GM19238 (cell line): ENCODE data around the gene GPC5.
"Not testable (repeated sequence)": the region's sequence is repeated elsewhere in the genome, so short reads cannot be mapped to it uniquely, and the experiment has no call there.

Experiments
- DNase-seq: peaks from one replicate; pipeline ENCODE4 v3.0.0; 2011; ENCODE audit warnings: low spot score; ENCODE audit not compliant: insufficient read length

GPC5 gene

DNA sequence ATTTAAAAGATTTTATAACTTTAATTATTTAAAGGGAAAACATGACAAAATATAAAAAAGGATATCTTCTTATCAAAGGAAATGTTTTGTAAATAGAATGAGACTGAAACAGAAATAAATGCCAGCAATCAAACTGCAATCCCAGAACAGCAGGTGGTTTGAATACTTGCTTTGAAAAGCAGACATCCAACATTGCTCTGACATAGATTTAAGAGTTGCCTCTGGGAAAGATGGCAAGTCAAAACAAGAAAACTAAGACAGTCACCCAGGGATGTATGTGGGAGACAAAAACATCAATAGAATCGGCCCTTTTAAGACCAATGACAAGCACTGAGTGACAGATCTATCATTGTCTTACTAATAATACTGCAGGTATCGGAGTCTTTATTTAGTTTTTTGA, 1038.5 kb downstream of the GPC5 start:
- DNase-seq = no peak

DNA sequence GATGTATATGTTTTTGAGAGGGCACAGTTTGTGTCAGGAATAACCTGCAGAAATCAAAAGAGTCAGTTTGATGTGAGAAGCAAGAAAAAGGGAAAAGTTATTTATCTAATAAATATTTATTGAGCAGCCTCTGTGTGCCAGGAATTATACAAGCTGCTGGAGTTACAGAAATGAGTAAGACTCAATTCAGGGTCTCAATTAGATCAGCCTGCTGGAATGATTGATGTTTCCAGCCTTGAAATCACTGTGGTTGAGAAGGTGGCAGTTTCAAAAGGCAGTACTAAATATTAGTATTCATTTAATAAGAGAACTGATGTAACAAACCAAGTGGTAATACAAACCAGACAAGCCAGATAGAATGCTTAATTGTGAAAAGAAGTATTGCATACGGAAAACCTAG, 1045.8 kb downstream of the GPC5 start:
- DNase-seq = no peak

DNA sequence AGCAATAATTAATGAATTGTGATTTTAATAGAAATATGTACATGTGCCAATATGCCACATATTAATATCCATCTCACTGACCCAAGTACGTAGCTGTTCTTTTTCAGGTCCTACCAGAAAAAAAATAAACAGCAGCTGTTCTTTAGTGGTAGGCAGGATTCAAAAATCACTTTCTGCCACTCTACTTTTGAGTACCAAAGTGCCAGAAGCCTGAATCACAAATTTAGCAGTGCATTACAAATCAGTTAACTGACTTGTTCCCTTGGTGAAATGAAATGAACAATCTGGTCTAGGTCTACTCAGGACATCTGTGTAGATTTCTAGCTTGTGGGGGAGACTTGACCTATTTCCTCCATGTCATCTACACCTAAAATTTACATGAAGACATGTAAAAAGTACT, 1052.6 kb downstream of the GPC5 start:
- DNase-seq = no peak

DNA sequence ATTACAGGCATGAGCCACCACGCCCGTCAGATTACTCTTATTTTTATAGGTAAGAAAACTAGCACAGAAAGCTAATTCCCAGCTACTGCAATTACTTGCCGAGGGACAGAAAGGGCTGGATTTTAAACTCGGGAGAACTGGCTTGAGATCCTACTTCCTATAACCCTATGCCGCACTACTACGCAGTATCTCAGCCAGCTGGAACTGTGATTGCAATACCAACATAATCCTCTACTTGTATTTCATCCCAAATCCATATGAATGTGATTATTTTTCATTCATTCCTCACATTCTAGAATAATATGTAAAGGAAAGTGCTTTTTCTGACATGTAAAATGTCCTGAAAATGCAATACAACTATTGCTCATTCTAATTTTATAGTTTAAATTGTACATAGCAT, 1054.4 kb downstream of the GPC5 start:
- no peak for DNase-seq

DNA sequence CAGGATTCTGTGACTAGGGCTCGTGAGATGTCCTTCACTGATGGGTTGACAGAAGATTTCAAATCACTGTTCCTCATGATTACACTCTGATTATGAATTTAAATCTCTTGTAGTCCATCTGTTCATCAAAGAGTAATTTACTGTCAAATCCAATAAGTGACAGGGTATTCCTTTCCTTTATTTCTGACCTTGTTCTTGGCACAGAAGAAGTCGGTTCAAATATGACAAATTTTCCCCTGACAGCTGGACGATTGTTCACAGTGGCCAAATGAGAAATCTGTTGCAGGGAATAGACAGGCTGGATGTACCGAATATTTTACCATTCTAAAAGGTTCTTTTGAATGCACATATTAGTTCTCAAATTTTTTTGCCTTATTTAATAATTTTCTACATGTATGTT, 1060.9 kb downstream of the GPC5 start:
- no peak for DNase-seq

DNA sequence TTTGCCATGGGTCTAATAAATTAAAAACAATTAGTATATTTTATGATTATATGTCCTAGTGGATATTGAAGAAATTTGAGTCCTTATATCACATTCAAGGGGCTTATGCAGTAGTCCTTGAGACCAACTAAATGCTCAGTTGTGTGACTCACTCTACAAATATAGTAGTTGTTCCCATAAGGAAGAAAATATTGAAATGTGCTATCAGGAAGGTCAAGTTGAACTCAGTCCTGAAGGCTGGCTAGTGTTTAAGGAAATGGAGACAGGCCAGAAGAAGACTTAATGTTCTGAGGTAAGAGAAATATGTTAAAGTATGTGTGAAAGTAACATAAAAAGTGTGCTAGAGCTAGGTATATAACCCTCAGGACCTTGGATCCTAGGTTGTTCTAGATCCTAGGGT, 1062.1 kb downstream of the GPC5 start:
- DNase-seq = no peak

DNA sequence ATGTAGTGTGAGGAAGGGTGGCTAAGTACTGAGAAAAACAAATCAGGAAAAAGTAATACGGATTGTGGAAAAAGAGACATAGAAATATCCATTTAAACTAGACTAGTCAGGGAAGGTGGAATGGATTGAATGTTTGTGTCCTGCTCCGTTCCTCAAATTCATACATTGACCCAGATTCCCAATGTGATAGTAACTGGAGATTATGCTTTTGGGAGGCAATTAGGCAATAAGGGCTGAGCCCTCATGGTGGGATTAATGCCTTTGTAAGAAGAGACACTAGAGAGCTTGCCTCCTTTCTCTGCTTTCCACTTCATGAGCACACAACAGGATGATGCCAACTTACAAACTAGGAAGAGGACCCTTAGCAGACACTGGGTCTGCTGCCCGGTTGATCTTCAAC, 1063.0 kb downstream of the GPC5 start:
- no peak for DNase-seq

DNA sequence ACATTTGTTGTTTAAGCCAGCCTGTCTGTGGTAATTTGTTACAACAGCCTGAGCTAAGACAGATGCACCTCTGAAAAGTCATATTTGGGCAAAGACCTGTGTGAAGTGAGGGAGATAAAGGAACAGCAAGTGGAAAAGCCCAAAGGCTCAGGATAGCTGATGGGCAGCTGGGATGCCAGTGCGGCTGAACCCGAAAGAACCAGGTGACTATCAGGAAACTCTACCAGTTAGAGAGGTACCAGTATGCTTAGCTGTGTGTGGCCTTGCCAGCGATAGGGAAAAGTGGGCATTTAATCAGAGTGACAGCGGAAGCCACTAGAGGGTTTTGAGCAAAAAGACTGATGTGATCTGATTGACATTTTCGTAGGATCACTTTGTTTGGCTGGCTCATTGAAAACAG, 1063.4 kb downstream of the GPC5 start:
- no peak for DNase-seq

DNA sequence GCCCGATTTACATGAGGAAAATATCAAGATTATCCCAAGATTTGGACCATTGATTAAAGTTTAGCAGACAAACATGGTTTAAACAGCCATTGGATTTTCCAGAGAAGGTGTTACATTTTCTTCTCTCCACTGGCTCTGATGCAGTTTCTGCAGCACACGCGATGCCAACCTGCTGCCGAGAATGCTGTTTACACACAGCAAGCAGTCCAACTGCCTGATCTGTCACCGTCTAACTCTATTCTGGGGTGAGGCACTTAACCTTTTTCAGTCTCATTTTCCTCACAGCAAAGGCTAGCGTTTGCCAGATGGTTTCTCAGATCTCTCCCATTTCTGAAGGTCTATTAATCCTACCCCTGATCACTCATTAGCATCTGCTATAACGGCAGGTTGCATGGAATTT, 1064.7 kb downstream of the GPC5 start:
- DNase-seq = no peak

DNA sequence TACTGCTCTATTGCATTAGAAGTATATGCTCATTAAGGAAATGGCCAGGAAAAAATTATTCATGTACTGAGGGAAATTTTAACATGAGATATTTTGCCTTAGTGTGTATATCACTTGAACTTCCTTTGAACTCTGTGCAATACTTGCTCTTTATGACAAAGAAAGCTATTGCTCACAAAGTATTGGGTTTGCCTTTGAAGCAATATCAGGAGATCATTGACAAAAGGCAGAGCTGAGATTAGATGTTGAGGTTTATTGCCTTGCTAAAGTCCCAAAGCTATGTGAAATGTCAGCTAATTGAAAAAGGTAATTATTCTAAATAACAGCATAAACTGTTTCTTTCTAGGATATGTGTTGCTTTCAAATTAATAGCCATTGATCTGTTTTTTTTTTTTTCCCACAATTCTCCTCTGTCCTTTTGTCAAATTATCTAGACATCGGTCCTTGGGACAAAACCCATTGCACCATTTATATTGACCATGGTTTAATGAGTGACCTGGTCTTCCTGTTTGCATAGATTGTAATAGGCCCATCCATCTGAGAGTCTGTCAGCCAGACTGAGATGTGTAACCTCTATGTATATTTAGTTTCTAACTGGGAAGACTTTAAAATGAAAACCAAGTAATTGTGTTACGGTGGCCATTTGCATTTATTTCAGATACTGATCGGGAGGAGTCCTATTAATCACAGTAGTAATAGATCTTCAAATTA, 1075.5 kb downstream of the GPC5 start:
- DNase-seq = no peak

DNA sequence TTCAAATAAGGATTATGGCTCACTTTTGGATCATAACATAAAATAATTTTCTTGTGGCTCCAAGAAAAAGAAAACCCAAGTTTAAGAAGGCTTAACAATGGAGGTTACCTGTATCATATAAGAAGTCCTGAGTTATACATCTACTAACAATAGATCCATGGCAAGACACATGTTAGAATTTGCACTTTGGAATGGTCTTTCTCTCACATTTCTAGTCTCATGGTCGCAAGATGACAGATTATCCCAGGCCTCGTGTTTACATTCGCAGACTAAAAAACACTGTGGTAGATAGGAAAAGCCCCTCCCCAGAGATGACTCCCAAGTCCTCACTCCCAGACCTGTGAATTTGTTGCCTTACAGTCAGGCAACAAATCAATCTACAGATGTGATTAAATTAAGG, 1082.0 kb downstream of the GPC5 start:
- DNase-seq = no peak

DNA sequence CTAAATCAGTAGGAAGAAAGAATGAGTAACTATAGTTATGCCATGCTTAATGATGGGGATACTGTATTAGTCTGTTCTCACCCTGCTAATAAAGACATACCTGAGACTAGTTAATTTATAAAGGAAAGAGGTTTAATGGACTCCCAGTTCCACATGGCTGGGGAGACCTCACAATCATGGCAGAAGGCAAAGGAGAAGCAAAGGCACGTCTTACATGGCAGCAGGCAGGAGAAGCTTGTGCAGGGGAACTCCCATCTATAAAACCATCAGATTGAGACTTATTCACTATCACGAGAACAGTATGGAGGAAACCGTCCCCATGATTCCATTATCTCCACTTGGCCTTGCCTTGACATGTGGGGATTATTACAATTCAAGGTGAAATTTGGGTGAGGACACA, 1084.4 kb downstream of the GPC5 start:
- DNase-seq = not testable (repeated sequence)

DNA sequence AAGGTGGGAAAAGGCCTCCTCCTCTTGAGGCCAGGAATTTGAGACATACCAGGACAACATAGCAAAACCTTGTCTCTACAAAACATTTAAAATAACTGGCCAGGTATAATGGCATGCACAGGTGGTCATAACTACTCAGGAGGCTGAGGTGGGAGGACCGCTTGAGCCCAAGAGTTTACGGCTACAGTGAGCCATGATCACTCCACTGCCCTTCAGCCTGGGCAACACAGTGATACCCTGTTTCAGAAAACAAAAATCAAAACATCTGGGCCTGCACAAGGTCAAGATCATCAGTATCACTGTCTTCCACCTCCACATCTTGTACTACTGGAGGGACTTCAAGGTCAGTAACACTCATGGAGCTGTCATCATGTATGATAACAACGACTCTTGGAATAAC, 1085.5 kb downstream of the GPC5 start:
- DNase-seq = no peak

DNA sequence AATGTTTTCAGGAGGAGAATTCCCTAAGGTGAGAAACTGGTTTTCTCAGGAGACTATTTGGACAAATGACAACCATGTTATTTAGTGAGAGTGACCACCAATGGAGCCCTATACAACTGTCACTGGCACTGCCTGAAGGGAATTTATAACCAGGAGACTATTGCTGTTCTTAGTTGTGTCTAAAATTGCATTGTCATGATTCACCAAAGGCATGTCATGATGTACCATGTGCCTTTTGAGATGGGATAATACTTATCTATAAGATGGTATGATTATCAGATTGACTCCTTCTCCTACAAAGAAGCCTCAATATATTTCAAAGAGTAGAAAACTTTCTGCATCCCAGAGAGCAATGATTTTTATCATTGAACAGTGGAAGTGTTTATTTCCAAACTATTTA, 1088.8 kb downstream of the GPC5 start:
- DNase-seq = no peak

DNA sequence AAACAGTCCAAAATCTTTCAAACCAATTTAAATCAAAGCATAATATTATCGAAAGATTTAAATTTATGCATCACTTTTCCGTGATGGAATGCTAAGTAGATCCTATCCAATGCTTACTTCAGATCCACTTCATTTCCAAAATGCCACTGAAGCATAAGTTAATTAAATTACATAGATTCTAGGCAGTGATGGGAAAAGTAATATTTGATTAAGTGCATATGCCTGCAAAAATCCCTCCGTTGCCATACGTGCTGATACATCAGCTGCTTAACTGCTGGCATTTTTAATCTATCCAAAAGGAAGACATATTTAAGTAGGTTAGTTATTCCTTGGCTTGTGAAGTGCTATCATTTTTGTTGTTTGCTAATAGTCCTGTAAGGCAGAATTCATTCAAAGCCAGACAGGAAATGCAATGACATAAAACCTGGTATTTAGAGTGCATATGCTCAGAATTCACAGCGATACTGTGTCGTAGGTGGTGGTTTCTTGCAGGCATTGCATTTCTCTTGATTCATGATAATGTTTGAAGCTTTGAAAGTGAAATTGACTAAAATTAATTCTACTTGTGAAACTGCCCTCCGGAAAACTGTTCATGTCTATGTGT, 1089.9 kb downstream of the GPC5 start:
- DNase-seq = no peak

DNA sequence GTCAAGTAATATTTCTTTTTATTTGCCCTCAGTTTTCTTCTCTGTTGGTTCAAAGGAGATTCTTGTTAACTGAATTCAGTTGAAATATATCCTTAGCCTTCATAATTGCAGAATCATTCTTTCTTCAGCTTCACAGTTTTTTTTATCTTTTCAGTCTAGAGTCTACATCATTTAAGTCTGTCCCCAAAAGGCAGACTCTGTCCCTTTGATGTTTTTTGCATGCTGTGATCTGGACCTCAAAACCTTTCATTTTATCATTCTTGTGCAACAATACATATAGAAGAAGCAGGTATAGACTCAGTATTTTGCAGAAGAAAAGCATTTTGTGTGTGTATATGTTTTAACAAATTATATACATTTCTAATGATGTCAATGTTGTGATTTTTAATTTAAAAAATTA, 1093.4 kb downstream of the GPC5 start:
- DNase-seq = no peak

DNA sequence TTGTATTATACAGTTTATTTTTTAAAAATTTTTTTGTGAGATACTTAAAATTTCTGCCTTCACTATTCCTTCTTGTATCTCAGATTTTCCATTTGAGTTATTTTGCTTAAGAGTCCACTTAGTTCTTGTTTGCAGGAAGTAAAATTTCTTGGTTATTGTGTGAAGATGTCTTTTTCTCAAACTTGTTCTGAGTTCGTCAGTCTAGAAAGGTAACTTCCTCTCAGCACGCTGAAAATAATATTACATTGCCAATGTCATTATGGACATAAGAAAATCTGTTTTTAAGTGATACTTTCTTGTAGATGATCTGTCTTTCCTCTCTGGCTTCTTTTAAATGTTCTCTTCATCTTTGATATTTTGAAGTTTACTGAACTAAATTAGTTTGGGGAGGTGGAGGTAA, 1096.5 kb downstream of the GPC5 start:
- no peak for DNase-seq

DNA sequence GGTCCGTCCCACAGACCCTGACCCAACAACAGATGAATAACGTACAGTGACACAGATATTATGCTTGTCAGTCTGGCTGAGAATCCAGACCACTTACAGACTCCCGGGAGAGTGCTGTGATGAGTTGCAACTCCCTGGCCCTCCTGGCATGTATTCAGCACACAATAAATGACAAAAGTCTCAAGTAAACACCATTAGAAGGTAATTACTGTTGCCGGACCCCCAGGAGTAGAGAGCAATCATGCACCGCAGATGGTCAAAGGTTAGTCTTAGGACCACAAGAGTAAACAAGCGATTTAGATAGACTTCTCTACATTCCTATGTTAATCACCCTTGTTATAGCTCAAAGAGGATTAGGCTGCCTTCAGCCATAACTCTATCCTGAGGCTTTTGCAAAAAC, 1101.8 kb downstream of the GPC5 start:
- DNase-seq = no peak

DNA sequence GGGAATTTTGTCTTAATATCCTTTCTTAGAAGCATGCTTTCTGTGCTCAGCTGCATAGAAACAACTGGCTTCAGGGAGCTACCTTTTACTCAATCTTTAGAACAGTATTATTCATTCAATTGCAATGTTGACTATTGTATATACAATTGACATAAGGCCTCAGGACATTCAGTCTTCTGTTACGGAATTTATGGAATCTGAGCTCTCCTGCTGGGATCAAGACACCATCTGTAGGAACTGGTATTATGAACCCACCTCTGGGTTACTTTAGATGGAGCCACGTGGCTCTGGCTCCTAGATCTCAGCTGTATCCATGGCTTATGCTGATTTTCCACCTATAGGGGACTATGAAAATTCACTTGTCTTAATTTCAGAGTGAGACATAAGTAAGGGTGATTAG, 1112.0 kb downstream of the GPC5 start:
- DNase-seq = no peak

DNA sequence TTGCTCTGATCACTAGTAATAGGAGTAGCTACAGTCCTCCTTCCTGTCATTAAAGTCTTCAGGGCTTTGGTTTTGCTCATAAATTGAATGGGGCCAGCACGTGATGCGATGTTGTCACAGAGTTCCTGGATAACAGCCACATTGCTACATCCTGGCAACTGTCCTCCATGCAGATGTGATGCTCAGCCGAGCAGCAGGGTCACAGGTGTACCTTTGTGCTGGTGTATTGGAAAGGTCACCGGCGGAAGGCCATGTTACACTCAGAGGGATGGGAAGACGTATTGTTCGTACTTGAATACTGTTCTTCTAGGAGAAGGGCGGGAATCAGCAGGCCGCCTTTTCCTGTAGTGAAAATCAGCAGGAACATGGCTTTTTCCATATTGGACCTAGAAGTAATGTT, 1114.4 kb downstream of the GPC5 start:
- DNase-seq = no peak

DNA sequence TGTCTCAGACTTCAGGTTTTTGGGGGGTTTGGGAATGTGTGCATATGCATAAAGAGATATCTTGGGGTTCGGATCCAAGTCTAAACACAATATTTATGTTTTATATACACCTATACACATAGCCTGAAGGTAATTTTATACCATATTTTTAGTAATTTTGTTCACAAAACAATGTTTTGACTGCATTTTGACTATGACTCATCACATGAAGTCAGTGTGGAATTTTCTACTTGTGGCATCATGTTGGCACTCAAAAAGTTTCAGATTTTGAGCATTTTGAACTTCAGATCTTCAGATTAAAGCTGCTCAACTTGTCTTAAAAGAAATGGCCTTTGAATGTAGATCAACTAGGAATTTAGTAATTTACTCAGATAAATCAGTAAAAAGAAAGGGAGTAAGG, 1115.3 kb downstream of the GPC5 start:
- no peak for DNase-seq

DNA sequence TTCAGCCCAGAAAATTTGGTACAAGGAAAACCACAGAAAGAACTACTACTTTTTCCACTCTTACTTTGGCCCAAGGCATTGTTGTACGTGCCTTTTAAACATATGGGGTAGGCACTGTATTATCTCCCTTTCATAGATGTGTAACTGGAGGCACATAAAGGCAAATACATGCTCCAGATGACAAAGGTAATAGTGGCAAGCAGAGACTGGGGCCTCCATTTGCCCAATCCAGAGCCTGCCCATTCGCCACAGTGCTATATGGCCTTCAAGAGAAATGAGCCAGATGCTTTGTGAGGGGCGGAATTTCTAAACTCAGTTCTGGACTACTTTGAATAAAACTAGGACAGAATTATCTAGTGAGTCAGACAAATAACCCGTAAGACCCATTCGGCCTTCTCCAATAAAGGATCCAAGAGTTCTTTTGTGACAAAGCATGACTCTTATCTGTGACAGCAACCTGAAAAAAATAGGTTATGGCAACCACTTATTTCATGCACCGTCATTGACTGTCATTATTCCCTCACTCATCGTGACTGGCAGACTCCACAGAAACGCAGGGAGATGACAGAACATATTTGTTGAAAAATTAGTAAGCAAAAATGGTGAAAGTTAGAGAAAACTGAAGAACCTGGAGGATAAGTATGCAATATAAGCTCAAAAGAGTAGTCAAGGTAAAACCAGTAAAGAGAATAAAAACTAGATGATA, 1116.2 kb downstream of the GPC5 start:
- DNase-seq = no peak

DNA sequence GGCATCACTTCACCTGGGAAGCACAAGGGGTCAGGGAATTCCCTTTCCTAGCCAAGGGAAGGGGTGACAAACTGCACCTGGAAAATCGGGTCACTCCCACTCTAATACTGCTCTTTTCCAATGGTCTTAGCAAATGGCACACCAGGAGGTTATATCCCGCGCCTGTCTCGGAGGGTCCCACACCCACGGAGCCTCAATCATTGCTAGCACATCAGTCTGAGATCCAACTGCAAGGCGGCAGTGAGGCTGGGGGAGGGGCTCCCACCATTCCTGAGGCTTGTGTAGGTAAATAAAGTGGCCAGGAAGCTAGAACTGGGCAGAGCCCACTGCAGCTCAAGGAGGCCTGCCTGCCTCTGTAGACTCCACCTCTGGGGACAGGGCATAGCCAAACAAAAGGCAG, 1118.5 kb downstream of the GPC5 start:
- not testable (repeated sequence) for DNase-seq
